Left lung (tissue), 10 donors: ENCODE measurements around the gene MERTK. TPM values are rescaled to one million over a fixed set of nuclear protein-coding genes. Genes with fewer than 3 reads are reported as not detected.
"Not testable (repeated sequence)": the region's sequence is repeated elsewhere in the genome, so short reads cannot be mapped to it uniquely, and the experiment has no call there.

Source experiments
- ATAC-seq: fragments of 200-7000 bp; cut with Tn5 transposase; one replicate; pipeline ENCODE4 v1.9.1; 2020; ENCODE audit warnings: moderate library complexity
- DNase-seq, 4 donors: peaks; one replicate each; pipeline ENCODE4 v3.0.0-alpha.2; 2013 to 2020
- H3K27ac ChIP-seq, 2 donors: fragments of 200-600 bp; sonication (generic) in 1 of 2; one replicate each; pipeline versions ENCODE4 v1.5.0 to v1.8.0; 2020 to 2021
- H3K27me3 ChIP-seq, 2 donors: fragments of 200-600 bp; sonication (generic) in 1 of 2; one replicate each; pipeline versions ENCODE4 v1.5.0 to v1.8.0; 2020 to 2021
- H3K36me3 ChIP-seq, 2 donors: fragments of 200-600 bp; sonication (generic) in 1 of 2; one replicate each; pipeline versions ENCODE4 v1.5.0 to v1.8.0; 2020 to 2021
- H3K4me1 ChIP-seq, 2 donors: fragments of 200-600 bp; one replicate each; pipeline ENCODE4 v1.8.0; 2021
- H3K4me3 ChIP-seq, 2 donors: fragments of 200-600 bp; sonication (generic) in 1 of 2; one replicate each; pipeline versions ENCODE4 v1.5.0 to v1.8.0; 2020 to 2021; ENCODE audit warnings: mild to moderate bottlenecking in 1 of 2
- H3K9me3 ChIP-seq, 2 donors: fragments of 200-600 bp; sonication (generic) in 1 of 2; one replicate each; pipeline versions ENCODE4 v1.5.0 to v1.8.0; 2020 to 2021
- intact Hi-C, 2 donors: fragments of 100-400 bp; cut with DNase I; formaldehyde crosslinking; loops; one replicate each; pipeline versions ENCODE4 v1.11.2 to v1.14.2; 2022
- polyA plus RNA-seq, 6 donors: library from polyadenylated mRNA; unstranded; fragments of 120-200 nt; gene quantifications; one replicate each; pipeline ENCODE4 v1.2.1, GENCODE V29; 2013; ENCODE audit not compliant: insufficient read length in 6 of 6
- total RNA-seq, 2 donors: library from RNA; stranded (reverse); fragmentation: NEBNext Ultra II Directional; extraction: Animal tissue kit (Norgen Biotek cat#: 25700); gene quantifications; one replicate each; pipeline ENCODE4 v1.2.1, GENCODE V29; 2021
- TF ChIP-seq, protein P1 (sequence below), 2 donors: fragments of 200-600 bp; sonication (generic) in 1 of 2; IDR thresholded peaks; one replicate each; pipeline versions ENCODE4 v1.5.0 to v1.8.0; 2021; ENCODE audit warnings: antibody characterized with exemption in 2 of 2
- donor health status: DM: no; HTN: yes; CAD: no.
- donor health status: DM: no; HTN: no; CAD: no.

Gene MERTK
- total and polyA plus RNA-seq, 8 donors = 15.3 to 42.8 (median 19.8) TPM

DNA sequence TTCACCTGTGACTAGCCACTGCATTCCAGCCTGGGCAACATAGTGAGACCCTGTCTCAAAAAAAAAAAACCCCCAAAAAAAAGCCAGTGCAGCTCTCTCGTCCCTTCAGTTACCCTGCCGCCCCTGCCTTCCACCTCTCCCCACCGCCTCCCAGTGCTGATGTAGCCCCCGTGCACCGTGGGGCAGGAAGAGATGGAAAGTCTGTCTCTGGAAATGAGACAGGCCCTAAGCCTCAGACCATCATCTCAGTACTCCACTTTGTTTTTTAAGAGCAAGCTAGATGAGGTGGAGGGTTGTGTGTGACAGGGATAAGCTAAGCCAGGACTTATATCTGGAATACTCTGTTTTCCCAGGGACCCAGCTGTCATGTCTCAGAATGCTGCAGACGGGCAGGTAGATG lies 32.0 kb downstream of the MERTK start:
- TF ChIP-seq, protein P1, sequence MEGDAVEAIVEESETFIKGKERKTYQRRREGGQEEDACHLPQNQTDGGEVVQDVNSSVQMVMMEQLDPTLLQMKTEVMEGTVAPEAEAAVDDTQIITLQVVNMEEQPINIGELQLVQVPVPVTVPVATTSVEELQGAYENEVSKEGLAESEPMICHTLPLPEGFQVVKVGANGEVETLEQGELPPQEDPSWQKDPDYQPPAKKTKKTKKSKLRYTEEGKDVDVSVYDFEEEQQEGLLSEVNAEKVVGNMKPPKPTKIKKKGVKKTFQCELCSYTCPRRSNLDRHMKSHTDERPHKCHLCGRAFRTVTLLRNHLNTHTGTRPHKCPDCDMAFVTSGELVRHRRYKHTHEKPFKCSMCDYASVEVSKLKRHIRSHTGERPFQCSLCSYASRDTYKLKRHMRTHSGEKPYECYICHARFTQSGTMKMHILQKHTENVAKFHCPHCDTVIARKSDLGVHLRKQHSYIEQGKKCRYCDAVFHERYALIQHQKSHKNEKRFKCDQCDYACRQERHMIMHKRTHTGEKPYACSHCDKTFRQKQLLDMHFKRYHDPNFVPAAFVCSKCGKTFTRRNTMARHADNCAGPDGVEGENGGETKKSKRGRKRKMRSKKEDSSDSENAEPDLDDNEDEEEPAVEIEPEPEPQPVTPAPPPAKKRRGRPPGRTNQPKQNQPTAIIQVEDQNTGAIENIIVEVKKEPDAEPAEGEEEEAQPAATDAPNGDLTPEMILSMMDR (IDR thresholded peaks at IDR 0.05) = no peak
- intact Hi-C loops = no loop called here
- no peaks in the 10 kb centered on the region for H3K27me3 ChIP-seq
- no peak for ATAC-seq
- H3K4me1 ChIP-seq = peaks cover 0 to 6% of the 10 kb centered on the region in 2 donors
- DNase-seq = no peak
- H3K36me3 ChIP-seq = peaks cover 0 to 51% of the 10 kb centered on the region in 2 donors
- H3K27ac ChIP-seq = no peak overlapping the region
- H3K4me3 ChIP-seq = no peak overlapping the region
- H3K9me3 ChIP-seq = no peaks in the 10 kb centered on the region

DNA sequence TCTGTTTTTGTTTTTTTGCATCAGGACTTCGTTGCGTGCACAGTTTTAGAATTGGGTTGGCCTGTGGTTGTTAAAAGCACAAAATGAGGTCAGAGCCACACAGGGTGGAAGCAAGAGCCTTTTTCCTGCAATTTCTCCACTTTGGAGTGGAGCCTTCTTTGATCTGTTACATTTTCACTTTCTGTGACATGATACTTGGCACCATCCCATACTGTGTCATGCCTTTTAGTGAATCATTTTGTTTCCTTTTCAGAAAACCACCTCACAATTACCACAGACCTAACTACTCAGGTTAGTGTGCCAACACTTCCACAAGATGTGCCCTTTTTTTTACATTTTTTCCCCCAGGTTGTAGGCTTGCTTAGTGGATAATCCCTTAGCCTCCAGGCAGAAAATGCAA lies 32.5 kb downstream of the MERTK start:
- ATAC-seq = no peak
- no peak overlapping the region for H3K27ac ChIP-seq

DNA sequence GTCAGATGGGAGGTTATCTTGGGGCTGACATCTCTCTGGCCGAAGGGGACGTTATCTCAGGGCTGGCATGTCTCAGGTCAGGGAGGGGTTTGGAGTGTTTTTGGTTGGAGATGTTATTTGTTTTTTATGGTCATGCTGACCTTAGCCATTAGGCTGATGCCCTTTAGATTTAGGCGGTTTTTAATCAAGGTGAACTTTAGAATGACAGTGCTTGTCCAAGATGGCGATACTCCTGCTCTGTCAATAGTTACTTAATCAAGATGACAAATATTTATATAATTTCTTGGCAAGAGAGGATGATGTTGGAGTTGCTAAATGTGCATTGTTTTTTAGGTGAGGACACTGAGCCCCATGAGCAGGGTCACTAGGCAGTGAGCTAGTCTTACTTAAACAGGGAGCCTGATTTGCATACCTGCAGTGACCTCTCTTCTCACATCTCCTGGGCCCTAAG lies 34.5 kb downstream of the MERTK start:
- DNase-seq = no peak
- no peaks in the 10 kb centered on the region for H3K4me1 ChIP-seq
- ATAC-seq = no peak
- H3K36me3 ChIP-seq = peaks cover 0 to 56% of the 10 kb centered on the region in 2 donors
- H3K27ac ChIP-seq = no peak overlapping the region
- TF ChIP-seq, protein P1 (IDR thresholded peaks at IDR 0.05) = no peak
- no peak overlapping the region for H3K4me3 ChIP-seq
- H3K9me3 ChIP-seq = no peaks in the 10 kb centered on the region
- H3K27me3 ChIP-seq = no peaks in the 10 kb centered on the region
- intact Hi-C loops = no loop called here

More for the DNA sequence above, 32.5 kb downstream of the MERTK start:
- no peaks in the 10 kb centered on the region for H3K27me3 ChIP-seq
- TF ChIP-seq, protein P1 (IDR thresholded peaks at IDR 0.05) = no peak
- H3K9me3 ChIP-seq = no peaks in the 10 kb centered on the region
- H3K36me3 ChIP-seq = peaks cover 0 to 51% of the 10 kb centered on the region in 2 donors
- intact Hi-C loops = no loop called here
- H3K4me3 ChIP-seq = no peak overlapping the region
- no peak for DNase-seq
- peaks cover 0 to 6% of the 10 kb centered on the region in 2 donors for H3K4me1 ChIP-seq

DNA sequence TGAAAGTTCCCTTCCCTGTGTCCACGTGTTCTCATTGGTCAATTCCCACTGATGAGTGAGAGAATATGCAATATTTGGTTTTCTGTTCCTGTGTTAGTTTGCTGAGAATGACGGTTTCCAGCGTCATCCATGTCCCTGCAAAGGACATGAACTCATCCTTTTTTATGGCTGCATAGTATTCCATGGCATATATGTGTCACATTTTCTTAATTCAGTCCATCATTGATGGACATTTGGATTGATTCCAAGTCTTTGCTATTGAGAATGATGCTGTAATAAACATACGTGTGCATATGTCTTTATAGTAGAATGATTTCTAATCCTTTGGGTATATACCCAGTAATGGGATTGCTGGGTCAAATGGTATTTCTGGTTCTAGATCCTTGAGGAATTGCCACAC lies 35.5 kb downstream of the MERTK start:
- not testable (repeated sequence) for ATAC-seq, H3K27me3 ChIP-seq

DNA sequence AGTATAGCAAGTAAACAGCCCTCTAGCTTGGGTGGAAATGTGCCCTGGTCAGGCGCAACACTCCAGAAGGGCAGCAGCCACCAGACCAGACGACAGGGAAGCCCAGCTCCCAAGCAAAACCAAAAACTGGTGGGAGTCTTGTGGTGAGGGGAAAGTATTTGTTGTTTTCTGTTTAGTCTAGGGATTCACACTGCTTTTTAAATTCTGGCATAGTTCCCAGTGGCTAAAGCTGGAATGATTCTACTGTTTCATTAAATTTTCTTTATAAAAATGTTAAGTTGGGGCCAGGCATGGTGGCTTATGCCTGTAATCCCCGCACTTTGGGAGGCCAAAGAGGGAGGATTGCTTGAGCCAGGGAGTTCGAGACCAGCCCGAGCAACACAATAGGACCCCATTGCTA lies 38.5 kb downstream of the MERTK start:
- DNase-seq = peak in 2 of 4 donors; percentile 31 to 33

More for the DNA sequence above, 35.5 kb downstream of the MERTK start:
- H3K9me3 ChIP-seq, DNase-seq, intact Hi-C loops, H3K4me3 ChIP-seq, H3K4me1 ChIP-seq, H3K27ac ChIP-seq: not testable (repeated sequence)
- peaks cover 0 to 48% of the 10 kb centered on the region in 2 donors for H3K36me3 ChIP-seq

More for the DNA sequence above, 38.5 kb downstream of the MERTK start:
- intact Hi-C loops = no loop called here
- no peak overlapping the region for H3K27ac ChIP-seq
- no peaks in the 10 kb centered on the region for H3K27me3 ChIP-seq
- H3K9me3 ChIP-seq = no peaks in the 10 kb centered on the region
- H3K4me1 ChIP-seq = no peaks in the 10 kb centered on the region
- H3K36me3 ChIP-seq = peaks cover 0 to 19% of the 10 kb centered on the region in 2 donors
- ATAC-seq = no peak
- TF ChIP-seq, protein P1 (IDR thresholded peaks at IDR 0.05) = no peak
- H3K4me3 ChIP-seq = no peak overlapping the region
